OCI-LY3 (cell line): ENCODE results near the gene STAC2.

Source experiments
- CTCF ChIP-seq: fragments of 200-600, 300-600 bp; sonication (generic); IDR thresholded peaks from 2 replicates; pipeline ENCODE4 v1.5.1; 2014; ENCODE audit warnings: antibody characterized with exemption, low read length, low read depth
- EZH2phosphoT487 ChIP-seq: fragments of 200-600 bp; shearing (Covaris generic); IDR thresholded peaks from 2 replicates; pipeline ENCODE4 v1.6.1; 2018; ENCODE audit warnings: antibody characterized with exemption, mixed run types, low read depth

GRCh38 chr17:39196808-39197291 is 28.9 kb downstream of the STAC2 start:
- TF ChIP-seq CTCF: no peak
- no peak for TF ChIP-seq EZH2phosphoT487
